Measurements from ENCODE around the gene ATP8A1. TPM values are rescaled to one million over a fixed set of nuclear protein-coding genes. Genes with fewer than 3 reads are reported as not detected.

Gene ATP8A1
- total RNA-seq, 1 experiment from 2014 or later: 0.80 TPM

DNA sequence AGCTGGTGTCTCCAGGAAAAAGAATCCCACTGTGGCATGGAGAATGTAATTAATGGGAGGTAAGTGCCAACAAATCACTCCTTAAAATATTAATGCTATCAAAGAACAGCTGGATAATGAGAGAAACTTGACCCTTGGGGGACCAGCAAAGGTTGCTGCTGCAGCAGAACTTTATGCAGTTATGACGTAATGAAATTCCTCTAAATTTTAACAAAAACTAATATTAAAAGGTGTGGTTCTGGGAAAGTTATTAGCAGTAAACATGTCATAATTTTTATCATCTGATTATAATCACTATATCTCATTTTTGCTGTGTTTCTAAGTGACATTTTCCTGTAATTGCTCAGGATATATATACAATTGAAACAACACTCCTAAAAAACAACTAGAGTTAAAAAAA, 261.3 kb downstream of the ATP8A1 start:
- BruUV-seq (replicated peaks): no TSS peak
- TF ChIP-seq, protein P1, sequence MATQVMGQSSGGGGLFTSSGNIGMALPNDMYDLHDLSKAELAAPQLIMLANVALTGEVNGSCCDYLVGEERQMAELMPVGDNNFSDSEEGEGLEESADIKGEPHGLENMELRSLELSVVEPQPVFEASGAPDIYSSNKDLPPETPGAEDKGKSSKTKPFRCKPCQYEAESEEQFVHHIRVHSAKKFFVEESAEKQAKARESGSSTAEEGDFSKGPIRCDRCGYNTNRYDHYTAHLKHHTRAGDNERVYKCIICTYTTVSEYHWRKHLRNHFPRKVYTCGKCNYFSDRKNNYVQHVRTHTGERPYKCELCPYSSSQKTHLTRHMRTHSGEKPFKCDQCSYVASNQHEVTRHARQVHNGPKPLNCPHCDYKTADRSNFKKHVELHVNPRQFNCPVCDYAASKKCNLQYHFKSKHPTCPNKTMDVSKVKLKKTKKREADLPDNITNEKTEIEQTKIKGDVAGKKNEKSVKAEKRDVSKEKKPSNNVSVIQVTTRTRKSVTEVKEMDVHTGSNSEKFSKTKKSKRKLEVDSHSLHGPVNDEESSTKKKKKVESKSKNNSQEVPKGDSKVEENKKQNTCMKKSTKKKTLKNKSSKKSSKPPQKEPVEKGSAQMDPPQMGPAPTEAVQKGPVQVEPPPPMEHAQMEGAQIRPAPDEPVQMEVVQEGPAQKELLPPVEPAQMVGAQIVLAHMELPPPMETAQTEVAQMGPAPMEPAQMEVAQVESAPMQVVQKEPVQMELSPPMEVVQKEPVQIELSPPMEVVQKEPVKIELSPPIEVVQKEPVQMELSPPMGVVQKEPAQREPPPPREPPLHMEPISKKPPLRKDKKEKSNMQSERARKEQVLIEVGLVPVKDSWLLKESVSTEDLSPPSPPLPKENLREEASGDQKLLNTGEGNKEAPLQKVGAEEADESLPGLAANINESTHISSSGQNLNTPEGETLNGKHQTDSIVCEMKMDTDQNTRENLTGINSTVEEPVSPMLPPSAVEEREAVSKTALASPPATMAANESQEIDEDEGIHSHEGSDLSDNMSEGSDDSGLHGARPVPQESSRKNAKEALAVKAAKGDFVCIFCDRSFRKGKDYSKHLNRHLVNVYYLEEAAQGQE (IDR thresholded peaks at IDR 0.05; ENCODE audit: insufficient read depth in 1 of 2, low read depth in 2 of 2, low read length in 1 of 2): no peak
- TF ChIP-seq TCF7L2 (IDR thresholded peaks at IDR 0.05; ENCODE audit: low read depth, low read length) (no peak), POLR2AphosphoS5 (IDR thresholded peaks at IDR 0.05; ENCODE audit: low read depth, low read length) (no peak), SIN3A (IDR thresholded peaks at IDR 0.05; ENCODE audit: borderline replicate concordance, insufficient read depth, low read depth, low read length) (no peak)
- TF ChIP-seq, protein P2, sequence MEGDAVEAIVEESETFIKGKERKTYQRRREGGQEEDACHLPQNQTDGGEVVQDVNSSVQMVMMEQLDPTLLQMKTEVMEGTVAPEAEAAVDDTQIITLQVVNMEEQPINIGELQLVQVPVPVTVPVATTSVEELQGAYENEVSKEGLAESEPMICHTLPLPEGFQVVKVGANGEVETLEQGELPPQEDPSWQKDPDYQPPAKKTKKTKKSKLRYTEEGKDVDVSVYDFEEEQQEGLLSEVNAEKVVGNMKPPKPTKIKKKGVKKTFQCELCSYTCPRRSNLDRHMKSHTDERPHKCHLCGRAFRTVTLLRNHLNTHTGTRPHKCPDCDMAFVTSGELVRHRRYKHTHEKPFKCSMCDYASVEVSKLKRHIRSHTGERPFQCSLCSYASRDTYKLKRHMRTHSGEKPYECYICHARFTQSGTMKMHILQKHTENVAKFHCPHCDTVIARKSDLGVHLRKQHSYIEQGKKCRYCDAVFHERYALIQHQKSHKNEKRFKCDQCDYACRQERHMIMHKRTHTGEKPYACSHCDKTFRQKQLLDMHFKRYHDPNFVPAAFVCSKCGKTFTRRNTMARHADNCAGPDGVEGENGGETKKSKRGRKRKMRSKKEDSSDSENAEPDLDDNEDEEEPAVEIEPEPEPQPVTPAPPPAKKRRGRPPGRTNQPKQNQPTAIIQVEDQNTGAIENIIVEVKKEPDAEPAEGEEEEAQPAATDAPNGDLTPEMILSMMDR (IDR thresholded peaks at IDR 0.05): no peak
- CTCF ChIA-PET: no interaction called here
- in situ Hi-C loops (cut with HindIII; ENCODE audit: low pct_unique_long_range_greater_than_20kb, low sequenced_read_pairs): no loop called here
- Histone ChIP-seq H3K4me1 (ENCODE audit: control insufficient read depth, insufficient read depth, low read length) (no peaks in the 10 kb centered on the region; the same call in 1 of the 2 replicates), H3K9me3 (ENCODE audit: control insufficient read depth, insufficient read depth, low read depth, low read length) (no peaks in the 10 kb centered on the region), H3K4me3 (ENCODE audit: low read depth in 2 of 2, low read length in 2 of 2) (no peak overlapping the region), H3K36me3 (ENCODE audit: control insufficient read depth, insufficient read depth, low read length) (no peaks in the 10 kb centered on the region), H3K27ac (ENCODE audit: low read length) (no peak overlapping the region), H3K27me3 (ENCODE audit: control insufficient read depth, insufficient read depth, low read length) (peaks cover 5% of the 10 kb centered on the region)
- POLR2A ChIA-PET: no interaction called here
- intact Hi-C loops (cut with micrococcal nuclease; ENCODE audit: unreplicated experiment): no loop called here
- ATAC-seq: no peak
- no peak for DNase-seq (ENCODE audit: low read depth, low spot score)

DNA sequence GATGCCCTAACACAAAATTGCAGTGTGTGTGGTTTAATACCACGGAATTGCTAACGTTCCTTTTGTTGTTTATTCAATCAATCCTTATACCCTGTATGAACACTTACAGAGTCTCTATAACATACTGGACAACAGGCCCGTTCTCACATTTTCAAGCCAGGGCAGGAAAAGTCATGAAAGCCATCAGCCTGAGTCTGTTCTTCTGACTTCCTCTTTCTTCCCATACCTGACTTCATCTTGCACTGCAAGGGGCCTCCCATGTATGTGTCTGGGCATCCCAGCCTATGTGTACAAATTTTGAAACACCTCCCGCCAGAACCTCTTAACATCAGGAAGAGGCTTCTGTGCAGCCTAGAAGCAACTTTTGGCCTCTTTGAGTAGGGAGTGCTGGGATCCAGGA, 264.5 kb downstream of the ATP8A1 start:
- H3K9me3 ChIP-seq (ENCODE audit: control insufficient read depth, insufficient read depth, low read depth, low read length): no peaks in the 10 kb centered on the region
- CTCF ChIA-PET: no interaction called here
- H3K36me3 ChIP-seq (ENCODE audit: control insufficient read depth, insufficient read depth, low read length): no peaks in the 10 kb centered on the region
- no peak for DNase-seq (ENCODE audit: low read depth, low spot score)
- in situ Hi-C loops (cut with HindIII; ENCODE audit: low pct_unique_long_range_greater_than_20kb, low sequenced_read_pairs) (no loop called here), intact Hi-C loops (cut with micrococcal nuclease; ENCODE audit: unreplicated experiment) (no loop called here)
- no peak for ATAC-seq
- no peak for TF ChIP-seq TCF7L2 (IDR thresholded peaks at IDR 0.05; ENCODE audit: low read depth, low read length)
- no peak for TF ChIP-seq SIN3A (IDR thresholded peaks at IDR 0.05; ENCODE audit: borderline replicate concordance, insufficient read depth, low read depth, low read length)
- TF ChIP-seq POLR2AphosphoS5 (IDR thresholded peaks at IDR 0.05; ENCODE audit: low read depth, low read length): no peak
- TF ChIP-seq, protein P1 (IDR thresholded peaks at IDR 0.05; ENCODE audit: insufficient read depth in 1 of 2, low read depth in 2 of 2, low read length in 1 of 2): no peak
- TF ChIP-seq, protein P2 (IDR thresholded peaks at IDR 0.05): no peak
- no TSS peak for BruUV-seq (replicated peaks)
- H3K4me1 ChIP-seq (ENCODE audit: control insufficient read depth, insufficient read depth, low read length): no peaks in the 10 kb centered on the region
- H3K27me3 ChIP-seq (ENCODE audit: control insufficient read depth, insufficient read depth, low read length): peaks cover 5% of the 10 kb centered on the region
- H3K27ac ChIP-seq (ENCODE audit: low read length): no peak overlapping the region
- H3K4me3 ChIP-seq (ENCODE audit: low read depth in 2 of 2, low read length in 2 of 2): no peak overlapping the region
- POLR2A ChIA-PET: no interaction called here
